DOHH2 (cell line): ENCODE results near the gene CPA3.

Experiments used
- H3F3A ChIP-seq: fragments of 200-600 bp; sonication (generic), shearing (Covaris generic); 2 replicates; pipeline ENCODE4 v1.6.0; 2016; ENCODE audit warnings: antibody characterized with exemption, mild to moderate bottlenecking; ENCODE audit not compliant: control insufficient read depth, insufficient read depth
- H3K27ac ChIP-seq: fragments of 200-600 bp; sonication (generic); 2 replicates; pipeline ENCODE4 v1.5.1; 2014; ENCODE audit warnings: low read depth, mild to moderate bottlenecking, low read length, moderate library complexity
- H3K27me3 ChIP-seq: fragments of 200-600 bp; sonication (generic); 2 replicates; pipeline ENCODE4 v1.6.1; 2014; ENCODE audit warnings: mild to moderate bottlenecking, low read length, mixed read lengths; ENCODE audit not compliant: control insufficient read depth
- H3K36me3 ChIP-seq: fragments of 200-600 bp; sonication (generic); 2 replicates; pipeline ENCODE4 v1.6.1; 2014; ENCODE audit warnings: mild to moderate bottlenecking, low read length, moderate library complexity, mixed read lengths; ENCODE audit not compliant: control insufficient read depth
- H3K4me1 ChIP-seq: fragments of 200-600 bp; sonication (generic); 2 replicates; pipeline ENCODE4 v1.6.1; 2014; ENCODE audit warnings: mild to moderate bottlenecking, low read length, mixed read lengths; ENCODE audit not compliant: control insufficient read depth
- H3K4me2 ChIP-seq: fragments of 200-600 bp; sonication (generic); 2 replicates; pipeline ENCODE4 v1.6.0; 2014; ENCODE audit warnings: mild to moderate bottlenecking, low read length, moderate library complexity
- H3K4me3 ChIP-seq: fragments of 200-600 bp; sonication (generic); 2 replicates; pipeline ENCODE4 v1.5.1; 2014; ENCODE audit warnings: mild to moderate bottlenecking, low read length, mixed read lengths
- H3K79me2 ChIP-seq: fragments of 200-600 bp; sonication (generic); 2 replicates; pipeline ENCODE4 v1.6.1; 2014; ENCODE audit warnings: mild to moderate bottlenecking, low read length, mixed read lengths; ENCODE audit not compliant: control insufficient read depth
- H3K9me2 ChIP-seq: fragments of 200-600 bp; sonication (generic); replicated peaks from 2 replicates; pipeline ENCODE4 v1.6.1; 2014; ENCODE audit warnings: mild to moderate bottlenecking, low read length, mixed read lengths; ENCODE audit not compliant: control insufficient read depth
- H3K9me3 ChIP-seq: fragments of 200-600 bp; sonication (generic); 2 replicates; pipeline ENCODE4 v1.6.1; 2014; ENCODE audit warnings: antibody characterized with exemption, low read length, mixed read lengths; ENCODE audit not compliant: control insufficient read depth, insufficient read depth
- H4K20me1 ChIP-seq: fragments of 200-600 bp; sonication (generic); 2 replicates; pipeline ENCODE4 v1.6.0; 2014; ENCODE audit warnings: low read depth, mild to moderate bottlenecking, antibody characterized with exemption, low read length, moderate library complexity; ENCODE audit not compliant: control insufficient read depth, insufficient read depth
- EZH2phosphoT487 ChIP-seq: fragments of 200-600 bp; sonication (generic); IDR thresholded peaks from 2 replicates; pipeline ENCODE4 v1.6.1; 2017; ENCODE audit warnings: borderline replicate concordance, mild to moderate bottlenecking, antibody characterized with exemption, low read length, moderate library complexity, mixed read lengths
- TF ChIP-seq, protein P1 (sequence below): fragments of 200-600 bp; sonication (generic); IDR thresholded peaks from one replicate; pipeline ENCODE4 v1.5.1; 2014; ENCODE audit warnings: antibody characterized with exemption, mild to moderate bottlenecking, low read depth, low read length; ENCODE audit not compliant: poor library complexity, severe bottlenecking

CPA3 gene

DNA sequence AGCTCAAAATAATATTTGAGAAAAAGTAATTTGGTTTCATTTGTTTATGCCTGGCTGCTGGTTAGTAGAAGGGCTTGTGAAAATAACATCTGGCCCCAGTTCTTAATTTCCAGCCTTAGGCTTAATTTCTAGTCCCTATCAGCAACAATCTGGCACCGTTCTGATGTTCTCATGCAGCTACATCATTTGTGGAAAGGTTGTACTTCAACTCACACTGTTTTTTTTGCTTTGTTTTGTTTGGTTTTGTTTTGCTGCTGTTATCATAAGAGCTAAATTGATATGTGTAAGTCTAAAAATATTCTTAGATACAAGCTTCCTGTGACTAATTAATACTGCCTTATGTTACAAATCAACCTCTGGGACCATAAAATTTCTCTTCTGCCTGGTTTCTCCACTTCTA lies 8.9 kb downstream of the CPA3 start:
- H4K20me1 ChIP-seq, result no peaks in the 10 kb centered on the region
- H3K4me2 ChIP-seq, result no peak overlapping the region
- no peak overlapping the region for H3K4me3 ChIP-seq
- no peaks in the 10 kb centered on the region for H3K9me3 ChIP-seq
- no peaks in the 10 kb centered on the region for H3K79me2 ChIP-seq
- H3K27ac ChIP-seq, result no peak overlapping the region
- H3K4me1 ChIP-seq, result no peaks in the 10 kb centered on the region
- H3K27me3 ChIP-seq, result 0 out of 2 replicates have a peak, but pooled peaks cover 2% of the 10 kb centered on the region
- H3K9me2 ChIP-seq, result no peaks in the 10 kb centered on the region
- no peaks in the 10 kb centered on the region for H3K36me3 ChIP-seq
- no peaks in the 10 kb centered on the region for H3F3A ChIP-seq
- TF ChIP-seq, protein P1, sequence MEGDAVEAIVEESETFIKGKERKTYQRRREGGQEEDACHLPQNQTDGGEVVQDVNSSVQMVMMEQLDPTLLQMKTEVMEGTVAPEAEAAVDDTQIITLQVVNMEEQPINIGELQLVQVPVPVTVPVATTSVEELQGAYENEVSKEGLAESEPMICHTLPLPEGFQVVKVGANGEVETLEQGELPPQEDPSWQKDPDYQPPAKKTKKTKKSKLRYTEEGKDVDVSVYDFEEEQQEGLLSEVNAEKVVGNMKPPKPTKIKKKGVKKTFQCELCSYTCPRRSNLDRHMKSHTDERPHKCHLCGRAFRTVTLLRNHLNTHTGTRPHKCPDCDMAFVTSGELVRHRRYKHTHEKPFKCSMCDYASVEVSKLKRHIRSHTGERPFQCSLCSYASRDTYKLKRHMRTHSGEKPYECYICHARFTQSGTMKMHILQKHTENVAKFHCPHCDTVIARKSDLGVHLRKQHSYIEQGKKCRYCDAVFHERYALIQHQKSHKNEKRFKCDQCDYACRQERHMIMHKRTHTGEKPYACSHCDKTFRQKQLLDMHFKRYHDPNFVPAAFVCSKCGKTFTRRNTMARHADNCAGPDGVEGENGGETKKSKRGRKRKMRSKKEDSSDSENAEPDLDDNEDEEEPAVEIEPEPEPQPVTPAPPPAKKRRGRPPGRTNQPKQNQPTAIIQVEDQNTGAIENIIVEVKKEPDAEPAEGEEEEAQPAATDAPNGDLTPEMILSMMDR, result no peak
- TF ChIP-seq EZH2phosphoT487, result no peak

- Histone ChIP-seq H3K36me3 (no peaks in the 10 kb centered on the region), H3K9me2 (no peaks in the 10 kb centered on the region), H3K4me2 (no peak overlapping the region), H3K27ac (no peak overlapping the region), H3K4me3 (no peak overlapping the region), H3K9me3 (no peaks in the 10 kb centered on the region), H3K27me3 (peaks cover 2% of the 10 kb centered on the region; the same call in 1 of the 2 replicates), H3K4me1 (no peaks in the 10 kb centered on the region), H3K79me2 (no peaks in the 10 kb centered on the region), H3F3A (no peaks in the 10 kb centered on the region), H4K20me1 (no peaks in the 10 kb centered on the region)
- TF ChIP-seq, protein P1, result no peak
- TF ChIP-seq EZH2phosphoT487, result no peak
These were observed 13.0 kb downstream of the CPA3 start for GRCh38 chr3:148878095-148878494.

- H3F3A ChIP-seq, result no peaks in the 10 kb centered on the region
- no peak overlapping the region for H3K27ac ChIP-seq
- no peaks in the 10 kb centered on the region for H4K20me1 ChIP-seq
- peaks cover 2% of the 10 kb centered on the region; the same call in 1 of the 2 replicates for H3K27me3 ChIP-seq
- H3K9me2 ChIP-seq, result no peaks in the 10 kb centered on the region
- H3K79me2 ChIP-seq, result no peaks in the 10 kb centered on the region
- no peak overlapping the region for H3K4me3 ChIP-seq
- no peaks in the 10 kb centered on the region for H3K9me3 ChIP-seq
- TF ChIP-seq EZH2phosphoT487, result no peak
- no peaks in the 10 kb centered on the region for H3K4me1 ChIP-seq
- H3K4me2 ChIP-seq, result no peak overlapping the region
- H3K36me3 ChIP-seq, result no peaks in the 10 kb centered on the region
These were observed 14.2 kb downstream of the CPA3 start for GRCh38 chr3:148879256-148879655.

GRCh38 chr3:148880681-148881080 lies 15.6 kb downstream of the CPA3 start:
- peaks cover 2% of the 10 kb centered on the region; the same call in 1 of the 2 replicates for H3K27me3 ChIP-seq
- H3K9me3 ChIP-seq, result no peaks in the 10 kb centered on the region
- no peaks in the 10 kb centered on the region for H3K36me3 ChIP-seq
- no peaks in the 10 kb centered on the region for H4K20me1 ChIP-seq
- H3F3A ChIP-seq, result no peaks in the 10 kb centered on the region
- no peak overlapping the region for H3K4me2 ChIP-seq
- no peaks in the 10 kb centered on the region for H3K9me2 ChIP-seq
- no peaks in the 10 kb centered on the region for H3K4me1 ChIP-seq
- TF ChIP-seq, protein P1, result peak; percentile 45
- TF ChIP-seq EZH2phosphoT487, result no peak
- H3K79me2 ChIP-seq, result no peaks in the 10 kb centered on the region
- H3K4me3 ChIP-seq, result no peak overlapping the region
- H3K27ac ChIP-seq, result no peak overlapping the region
